HepG2 (cell line): ENCODE measurements around the gene ARHGEF6.

Experiments
- CREB1 ChIP-seq, 2 experiments: fragments of 450-650 bp in 1 of 2; IDR thresholded peaks; 2 replicates each; pipeline ENCODE4 v1.6.1; 2016 to 2017; ENCODE audit warnings: control low read depth in 1 of 2, mild to moderate bottlenecking in 1 of 2, missing compliant biosample characterization in 1 of 2, missing genetic modification characterization in 1 of 2
- EP300 ChIP-seq, 3 experiments: sonication (generic) in 1 of 3; formaldehyde crosslinking in 1 of 3; IDR thresholded peaks; 2 replicates each; pipeline versions ENCODE4 v1.5.1 to v1.6.1; 2011 to 2020; ENCODE audit warnings: low read depth in 2 of 3, low read length in 2 of 3, borderline replicate concordance in 1 of 3, improper control_type of control experiment in 1 of 3, mild to moderate bottlenecking in 1 of 3, missing genetic modification reagents in 1 of 3, moderate library complexity in 1 of 3
- POLR2A ChIP-seq, 2 experiments: IDR thresholded peaks; 2 replicates each; pipeline ENCODE4 v1.6.1; 2011; ENCODE audit warnings: low read depth in 2 of 2, low read length in 2 of 2, mild to moderate bottlenecking in 1 of 2, moderate library complexity in 1 of 2; ENCODE audit not compliant: insufficient read depth in 1 of 2
- POLR2AphosphoS5 ChIP-seq: IDR thresholded peaks from 2 replicates; pipeline ENCODE4 v1.6.1; 2012; ENCODE audit warnings: low read depth, low read length
- RXRA ChIP-seq: sonication (generic); formaldehyde crosslinking; IDR thresholded peaks from 2 replicates; pipeline ENCODE4 v1.5.1; 2020; ENCODE audit warnings: missing genetic modification reagents
- SMC3 ChIP-seq: IDR thresholded peaks from 2 replicates; pipeline ENCODE4 v1.6.1; 2011; ENCODE audit warnings: low read length, improper control_type of control experiment
- ZNF629 ChIP-seq: sonication (generic); formaldehyde crosslinking; conservative IDR thresholded peaks from 2 replicates; pipeline ENCODE4 v1.5.0; 2020; ENCODE audit warnings: missing genetic modification reagents
- TF ChIP-seq, protein P1 (sequence below): sonication (generic); formaldehyde crosslinking; IDR thresholded peaks from 2 replicates; pipeline ENCODE4 v1.5.0; 2020; ENCODE audit warnings: mild to moderate bottlenecking, missing genetic modification reagents, moderate library complexity
- TF ChIP-seq, protein P2 (sequence below): sonication (generic); formaldehyde crosslinking; IDR thresholded peaks from 2 replicates; pipeline ENCODE4 v1.5.0; 2020; ENCODE audit warnings: missing genetic modification reagents

DNA sequence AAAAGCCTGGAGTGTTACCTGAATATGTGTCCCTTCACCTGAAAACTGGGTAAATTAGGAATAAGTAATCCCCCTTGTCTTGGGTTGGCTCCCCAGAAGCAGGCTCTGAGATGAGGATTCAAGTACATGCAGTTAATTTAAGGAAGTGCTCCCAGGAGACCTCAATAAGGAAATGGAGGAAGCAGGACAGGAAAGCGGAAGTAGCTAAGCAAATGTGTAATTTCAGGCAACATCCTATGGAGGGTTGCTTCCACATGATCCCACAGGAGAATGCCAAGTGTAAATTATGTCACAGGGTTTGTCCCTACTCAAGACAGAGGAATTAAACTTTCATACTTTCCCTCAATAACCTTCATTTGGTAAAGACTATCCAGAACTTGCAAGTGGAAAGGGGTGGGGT lies 48.1 kb upstream of the ARHGEF6 start:
- no peak for TF ChIP-seq ZNF629 (CRISPR knock-in tag)
- TF ChIP-seq CREB1 (IDR thresholded peaks at IDR 0.05): no peak
- no peak for TF ChIP-seq CREB1 (CRISPR knock-in tag; IDR thresholded peaks at IDR 0.05)
- TF ChIP-seq RXRA: no peak
- TF ChIP-seq, protein P1, sequence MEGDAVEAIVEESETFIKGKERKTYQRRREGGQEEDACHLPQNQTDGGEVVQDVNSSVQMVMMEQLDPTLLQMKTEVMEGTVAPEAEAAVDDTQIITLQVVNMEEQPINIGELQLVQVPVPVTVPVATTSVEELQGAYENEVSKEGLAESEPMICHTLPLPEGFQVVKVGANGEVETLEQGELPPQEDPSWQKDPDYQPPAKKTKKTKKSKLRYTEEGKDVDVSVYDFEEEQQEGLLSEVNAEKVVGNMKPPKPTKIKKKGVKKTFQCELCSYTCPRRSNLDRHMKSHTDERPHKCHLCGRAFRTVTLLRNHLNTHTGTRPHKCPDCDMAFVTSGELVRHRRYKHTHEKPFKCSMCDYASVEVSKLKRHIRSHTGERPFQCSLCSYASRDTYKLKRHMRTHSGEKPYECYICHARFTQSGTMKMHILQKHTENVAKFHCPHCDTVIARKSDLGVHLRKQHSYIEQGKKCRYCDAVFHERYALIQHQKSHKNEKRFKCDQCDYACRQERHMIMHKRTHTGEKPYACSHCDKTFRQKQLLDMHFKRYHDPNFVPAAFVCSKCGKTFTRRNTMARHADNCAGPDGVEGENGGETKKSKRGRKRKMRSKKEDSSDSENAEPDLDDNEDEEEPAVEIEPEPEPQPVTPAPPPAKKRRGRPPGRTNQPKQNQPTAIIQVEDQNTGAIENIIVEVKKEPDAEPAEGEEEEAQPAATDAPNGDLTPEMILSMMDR: no peak
- TF ChIP-seq, protein P2, sequence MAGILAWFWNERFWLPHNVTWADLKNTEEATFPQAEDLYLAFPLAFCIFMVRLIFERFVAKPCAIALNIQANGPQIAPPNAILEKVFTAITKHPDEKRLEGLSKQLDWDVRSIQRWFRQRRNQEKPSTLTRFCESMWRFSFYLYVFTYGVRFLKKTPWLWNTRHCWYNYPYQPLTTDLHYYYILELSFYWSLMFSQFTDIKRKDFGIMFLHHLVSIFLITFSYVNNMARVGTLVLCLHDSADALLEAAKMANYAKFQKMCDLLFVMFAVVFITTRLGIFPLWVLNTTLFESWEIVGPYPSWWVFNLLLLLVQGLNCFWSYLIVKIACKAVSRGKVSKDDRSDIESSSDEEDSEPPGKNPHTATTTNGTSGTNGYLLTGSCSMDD: no peak
- TF ChIP-seq SMC3: no peak
- TF ChIP-seq POLR2A (IDR thresholded peaks at IDR 0.05; ENCODE audit: insufficient read depth in 1 of 2, low read depth in 2 of 2, low read length in 2 of 2): no peak
- TF ChIP-seq POLR2AphosphoS5: no peak
- no peak for TF ChIP-seq EP300 (IDR thresholded peaks at IDR 0.05; ENCODE audit: low read depth in 2 of 2, low read length in 2 of 2)
- no peak for TF ChIP-seq EP300 (CRISPR knock-in tag; IDR thresholded peaks at IDR 0.05; ENCODE audit: borderline replicate concordance)
